ENCODE data around the gene PHEX.

GRCh38 chrX:22141047-22141730 is 109.1 kb downstream of the PHEX start:
- TF ChIP-seq CTCF (optimal IDR thresholded peaks at IDR 0.05 in 1 of 3, IDR thresholded peaks at IDR 0.05 in 1 of 3, conservative IDR thresholded peaks at IDR 0.05 in 1 of 3; ENCODE audit: extremely low read depth in 1 of 3, insufficient read depth in 2 of 3, low read length in 3 of 3), result no peak
- no peak for TF ChIP-seq EZH2 (IDR thresholded peaks at IDR 0.05; ENCODE audit: low read length)
